Gastrocnemius medialis (tissue), 4 donors: ENCODE results near the gene MCF2. TPM values are rescaled to one million over a fixed set of nuclear protein-coding genes. Genes with fewer than 3 reads are reported as not detected.
"Not testable (repeated sequence)": the region's sequence is repeated elsewhere in the genome, so short reads cannot be mapped to it uniquely, and the experiment has no call there.

ENCODE experiments used
- ATAC-seq, 2 donors: fragments of 150-250 bp; one replicate each; pipeline ENCODE4 v1.9.1; 2016
- DNase-seq, 2 donors: peaks; one replicate each; pipeline ENCODE4 v3.0.0-alpha.2; 2019
- H3K27ac ChIP-seq, 4 donors: fragments of 200-600 bp; sonication (generic); 1 replicate in 1 of 4; 2 replicates in 3 of 4; pipeline ENCODE4 v1.5.1; 2016 to 2018; ENCODE audit warnings: mild to moderate bottlenecking in 2 of 4, moderate library complexity in 1 of 4
- H3K27me3 ChIP-seq, 3 donors: fragments of 200-600 bp; sonication (generic) in 2 of 3; 1 replicate in 1 of 3; 2 replicates in 2 of 3; pipeline versions ENCODE4 v1.5.1 to v1.6.0; 2016 to 2019; ENCODE audit warnings: mild to moderate bottlenecking in 1 of 3, moderate library complexity in 1 of 3
- H3K36me3 ChIP-seq, 2 donors: fragments of 200-600 bp; sonication (generic) in 1 of 2; one replicate each; pipeline ENCODE4 v1.5.1; 2017 to 2018
- H3K4me1 ChIP-seq, 2 donors: fragments of 200-600 bp; sonication (generic) in 1 of 2; one replicate each; pipeline ENCODE4 v1.5.1; 2016 to 2017; ENCODE audit warnings: mild to moderate bottlenecking in 2 of 2
- H3K4me3 ChIP-seq, 4 donors: fragments of 200-600 bp; sonication (generic) in 3 of 4; 1 replicate in 1 of 4; 2 replicates in 3 of 4; pipeline ENCODE4 v1.5.1; 2016 to 2019; ENCODE audit warnings: mild to moderate bottlenecking in 2 of 4
- H3K9me3 ChIP-seq, 3 donors: fragments of 200-600 bp; sonication (generic) in 2 of 3; 1 replicate in 1 of 3; 2 replicates in 2 of 3; pipeline ENCODE4 v1.5.1; 2016 to 2019
- CTCF ChIP-seq, 5 experiments: fragments of 450-650 bp in 3 of 5; fragments of 200-600 bp in 2 of 5; sonication (generic) in 2 of 5; IDR thresholded peaks in 4 of 5; conservative IDR thresholded peaks in 1 of 5; 1 replicate in 4 of 5; 2 replicates in 1 of 5; pipeline ENCODE4 v1.5.1; 2016 to 2019; ENCODE audit warnings: antibody characterized with exemption in 5 of 5, mild to moderate bottlenecking in 3 of 5, moderate library complexity in 3 of 5
- POLR2A ChIP-seq, 2 donors: fragments of 450-650 bp; IDR thresholded peaks; one replicate each; pipeline ENCODE4 v1.6.1; 2017; ENCODE audit warnings: antibody characterized with exemption in 2 of 2, mild to moderate bottlenecking in 2 of 2, moderate library complexity in 2 of 2
- in situ Hi-C, 4 donors: fragments of 200-750 bp; cut with MboI; loops; one replicate each; pipeline versions ENCODE4 v1.15.0 to v1.8.0; 2017; ENCODE audit warnings: low sequenced_read_pairs in 4 of 4
- intact Hi-C: fragments of 100-400 bp; cut with DNase I; formaldehyde crosslinking; loops from one replicate; pipeline ENCODE4 v1.15.1; 2023; ENCODE audit warnings: low total_unique reads
- total RNA-seq, 4 donors: library from RNA; depleted of rRNA; stranded (reverse); fragments of >200 nt; gene quantifications; one replicate each; pipeline versions ENCODE4 v1.1.0 to v1.2.3, GENCODE V29; 2016

Gene MCF2
- total RNA-seq, 4 donors from 2014 or later = not detected

GRCh38 chrX:139692506-139692849 lies 15.5 kb downstream of the MCF2 start:
- intact Hi-C loops = no loop called here
- H3K4me3 ChIP-seq = peak overlapping the region; percentile 33 to 43 (median 39)

GRCh38 chrX:139691843-139692505 lies 16.0 kb downstream of the MCF2 start:
- intact Hi-C loops = no loop called here
- Histone ChIP-seq H3K27ac (no peak overlapping the region), H3K27me3 (no peaks in the 10 kb centered on the region), H3K4me1 (no peaks in the 10 kb centered on the region), H3K36me3 (no peaks in the 10 kb centered on the region), H3K4me3 (peak overlapping the region; percentile 33 to 43 (median 39)), H3K9me3 (no peaks in the 10 kb centered on the region)
- TF ChIP-seq POLR2A (IDR thresholded peaks at IDR 0.05) (no peak), CTCF (IDR thresholded peaks at IDR 0.05 in 4 of 5, conservative IDR thresholded peaks at IDR 0.05 in 1 of 5) (no peak)
- in situ Hi-C loops = no loop called here
- ATAC-seq (no peak), DNase-seq (no peak)

More at GRCh38 chrX:139692506-139692849, 15.5 kb downstream of the MCF2 start:
- no peak for ATAC-seq
- Histone ChIP-seq H3K36me3 (no peaks in the 10 kb centered on the region), H3K9me3 (no peaks in the 10 kb centered on the region), H3K27me3 (no peaks in the 10 kb centered on the region), H3K27ac (no peak overlapping the region), H3K4me1 (no peaks in the 10 kb centered on the region)
- DNase-seq = no peak
- TF ChIP-seq CTCF (IDR thresholded peaks at IDR 0.05 in 4 of 5, conservative IDR thresholded peaks at IDR 0.05 in 1 of 5) (no peak), POLR2A (IDR thresholded peaks at IDR 0.05) (no peak)
- in situ Hi-C loops = no loop called here

GRCh38 chrX:139691493-139691842 lies 16.5 kb downstream of the MCF2 start:
- DNase-seq (no peak), ATAC-seq (no peak)
- H3K36me3 ChIP-seq = no peaks in the 10 kb centered on the region
- no peak overlapping the region for H3K27ac ChIP-seq
- TF ChIP-seq POLR2A (IDR thresholded peaks at IDR 0.05) = no peak
- H3K4me1 ChIP-seq = no peaks in the 10 kb centered on the region
- peak overlapping the region in 3 of 4 donors; percentile 33 to 43 (median 39) for H3K4me3 ChIP-seq
- in situ Hi-C loops = no loop called here
- intact Hi-C loops = no loop called here
- H3K27me3 ChIP-seq = no peaks in the 10 kb centered on the region
- H3K9me3 ChIP-seq = no peaks in the 10 kb centered on the region

GRCh38 chrX:139685175-139685574 lies 22.8 kb downstream of the MCF2 start:
- in situ Hi-C loops, H3K9me3 ChIP-seq, intact Hi-C loops, DNase-seq, H3K27ac ChIP-seq, H3K4me1 ChIP-seq, H3K4me3 ChIP-seq, H3K36me3 ChIP-seq, ATAC-seq, H3K27me3 ChIP-seq: not testable (repeated sequence)

GRCh38 chrX:139680356-139680755 lies 27.6 kb downstream of the MCF2 start:
- Histone ChIP-seq H3K27ac (no peak overlapping the region), H3K4me3 (no peak overlapping the region), H3K36me3 (no peaks in the 10 kb centered on the region), H3K27me3 (no peaks in the 10 kb centered on the region), H3K9me3 (no peaks in the 10 kb centered on the region), H3K4me1 (no peaks in the 10 kb centered on the region)
- DNase-seq = no peak
- TF ChIP-seq POLR2A (IDR thresholded peaks at IDR 0.05) (no peak), CTCF (IDR thresholded peaks at IDR 0.05 in 4 of 5, conservative IDR thresholded peaks at IDR 0.05 in 1 of 5) (no peak)
- intact Hi-C loops = no loop called here
- no peak for ATAC-seq
- in situ Hi-C loops = no loop called here

GRCh38 chrX:139647597-139647996 lies 60.4 kb downstream of the MCF2 start:
- DNase-seq (no peak), ATAC-seq (no peak)
- H3K27me3 ChIP-seq = no peaks in the 10 kb centered on the region
- intact Hi-C loops = no loop called here
- H3K27ac ChIP-seq = no peak overlapping the region
- no peak overlapping the region for H3K4me3 ChIP-seq
- no peaks in the 10 kb centered on the region for H3K4me1 ChIP-seq
- no peak for TF ChIP-seq POLR2A (IDR thresholded peaks at IDR 0.05)
- TF ChIP-seq CTCF (IDR thresholded peaks at IDR 0.05 in 4 of 5, conservative IDR thresholded peaks at IDR 0.05 in 1 of 5) = no peak
- in situ Hi-C loops = no loop called here
- no peaks in the 10 kb centered on the region for H3K9me3 ChIP-seq
- no peaks in the 10 kb centered on the region for H3K36me3 ChIP-seq
